Measurements from ENCODE around the gene MYMX. TPM values are rescaled to one million over a fixed set of nuclear protein-coding genes. Genes with fewer than 3 reads are reported as not detected.
A peak's percentile ranks its signal among the peaks of the same experiment; 100 is the strongest.
"Not testable (repeated sequence)": the region's sequence is repeated elsewhere in the genome, so short reads cannot be mapped to it uniquely, and the experiment has no call there.

The MYMX gene
- total RNA-seq, 2 experiments from 2014 or later = not detected

GRCh38 chr6:44183783-44184182 lies 32.9 kb upstream of the MYMX start:
- Mint-ChIP-seq H3K9me3 (no peaks in the 10 kb centered on the region), H3K36me3 (ENCODE audit: low read depth) (no peaks in the 10 kb centered on the region), H3K27me3 (no peaks in the 10 kb centered on the region), H3K27ac (no peak overlapping the region), H3K4me3 (no peak overlapping the region), H3K4me1 (ENCODE audit: low read depth) (peaks cover 13% of the 10 kb centered on the region)
- Histone ChIP-seq H3K4me1 (ENCODE audit: insufficient read depth, low read length) (peaks cover 8% of the 10 kb centered on the region), H3K36me3 (ENCODE audit: insufficient read depth, low read length) (no peaks in the 10 kb centered on the region), H3K9me3 (ENCODE audit: control insufficient read depth in 1 of 2, insufficient read depth in 1 of 2, low read length in 2 of 2) (no peaks in the 10 kb centered on the region), H3K27ac (ENCODE audit: low read depth in 1 of 2, low read length in 2 of 2) (no peak overlapping the region), H3K4me3 (ENCODE audit: low read length) (no peak overlapping the region), H3K27me3 (ENCODE audit: control insufficient read depth in 1 of 2, insufficient read depth in 2 of 2, low read length in 2 of 2) (peaks cover 0 to 4% of the 10 kb centered on the region in 2 experiments)
- TF ChIP-seq, protein P1, sequence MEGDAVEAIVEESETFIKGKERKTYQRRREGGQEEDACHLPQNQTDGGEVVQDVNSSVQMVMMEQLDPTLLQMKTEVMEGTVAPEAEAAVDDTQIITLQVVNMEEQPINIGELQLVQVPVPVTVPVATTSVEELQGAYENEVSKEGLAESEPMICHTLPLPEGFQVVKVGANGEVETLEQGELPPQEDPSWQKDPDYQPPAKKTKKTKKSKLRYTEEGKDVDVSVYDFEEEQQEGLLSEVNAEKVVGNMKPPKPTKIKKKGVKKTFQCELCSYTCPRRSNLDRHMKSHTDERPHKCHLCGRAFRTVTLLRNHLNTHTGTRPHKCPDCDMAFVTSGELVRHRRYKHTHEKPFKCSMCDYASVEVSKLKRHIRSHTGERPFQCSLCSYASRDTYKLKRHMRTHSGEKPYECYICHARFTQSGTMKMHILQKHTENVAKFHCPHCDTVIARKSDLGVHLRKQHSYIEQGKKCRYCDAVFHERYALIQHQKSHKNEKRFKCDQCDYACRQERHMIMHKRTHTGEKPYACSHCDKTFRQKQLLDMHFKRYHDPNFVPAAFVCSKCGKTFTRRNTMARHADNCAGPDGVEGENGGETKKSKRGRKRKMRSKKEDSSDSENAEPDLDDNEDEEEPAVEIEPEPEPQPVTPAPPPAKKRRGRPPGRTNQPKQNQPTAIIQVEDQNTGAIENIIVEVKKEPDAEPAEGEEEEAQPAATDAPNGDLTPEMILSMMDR (IDR thresholded peaks at IDR 0.05) = no peak
- ATAC-seq (ENCODE audit: poor library complexity) (no peak), DNase-seq (no peak)
- CTCF ChIA-PET = no interaction called here
- intact Hi-C loops (cut with DNase I, micrococcal nuclease) = no loop called here
- POLR2A ChIA-PET = no interaction called here

DNA sequence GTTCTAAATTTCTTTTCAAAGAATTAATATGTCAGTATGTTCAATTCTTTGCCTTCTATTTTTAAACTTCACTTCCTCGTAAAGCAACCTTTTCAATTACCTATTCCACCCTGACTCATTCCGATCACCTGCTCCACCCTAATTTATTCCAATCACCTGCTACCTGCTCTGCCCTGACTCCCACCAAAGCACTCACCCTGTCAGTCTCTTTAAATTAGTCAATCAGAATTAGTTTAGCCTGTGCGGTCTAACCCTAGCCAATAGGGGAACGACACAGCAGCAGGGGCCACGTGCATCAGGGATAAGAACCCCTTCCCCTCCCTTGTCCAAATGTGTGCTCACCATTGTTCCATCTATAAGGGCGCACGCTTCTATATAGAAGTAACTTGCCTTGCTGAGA lies 31.4 kb upstream of the MYMX start:
- H3K9me3 Mint-ChIP-seq; H3K4me3 Mint-ChIP-seq; H3K27ac Mint-ChIP-seq; H3K4me1 ChIP-seq (ENCODE audit: insufficient read depth, low read length); H3K36me3 Mint-ChIP-seq (ENCODE audit: low read depth); ATAC-seq (ENCODE audit: poor library complexity); DNase-seq; H3K9me3 ChIP-seq (ENCODE audit: control insufficient read depth in 1 of 2, insufficient read depth in 1 of 2, low read length in 2 of 2); H3K27me3 ChIP-seq (ENCODE audit: control insufficient read depth in 1 of 2, insufficient read depth in 2 of 2, low read length in 2 of 2); CTCF ChIA-PET; H3K27me3 Mint-ChIP-seq; H3K4me3 ChIP-seq (ENCODE audit: low read length); H3K27ac ChIP-seq (ENCODE audit: low read depth in 1 of 2, low read length in 2 of 2); H3K36me3 ChIP-seq (ENCODE audit: insufficient read depth, low read length); intact Hi-C loops (cut with DNase I, micrococcal nuclease): not testable (repeated sequence)
- POLR2A ChIA-PET = interaction anchor here (1.0 to 1.5 kb wide), 4 partner anchors 12 to 68 kb away, joined by 3 to 6 read pairs (median 4); partner anchors contain the start of gene HSP90AB1
- H3K4me1 Mint-ChIP-seq (ENCODE audit: low read depth) = peaks cover 13% of the 10 kb centered on the region

DNA sequence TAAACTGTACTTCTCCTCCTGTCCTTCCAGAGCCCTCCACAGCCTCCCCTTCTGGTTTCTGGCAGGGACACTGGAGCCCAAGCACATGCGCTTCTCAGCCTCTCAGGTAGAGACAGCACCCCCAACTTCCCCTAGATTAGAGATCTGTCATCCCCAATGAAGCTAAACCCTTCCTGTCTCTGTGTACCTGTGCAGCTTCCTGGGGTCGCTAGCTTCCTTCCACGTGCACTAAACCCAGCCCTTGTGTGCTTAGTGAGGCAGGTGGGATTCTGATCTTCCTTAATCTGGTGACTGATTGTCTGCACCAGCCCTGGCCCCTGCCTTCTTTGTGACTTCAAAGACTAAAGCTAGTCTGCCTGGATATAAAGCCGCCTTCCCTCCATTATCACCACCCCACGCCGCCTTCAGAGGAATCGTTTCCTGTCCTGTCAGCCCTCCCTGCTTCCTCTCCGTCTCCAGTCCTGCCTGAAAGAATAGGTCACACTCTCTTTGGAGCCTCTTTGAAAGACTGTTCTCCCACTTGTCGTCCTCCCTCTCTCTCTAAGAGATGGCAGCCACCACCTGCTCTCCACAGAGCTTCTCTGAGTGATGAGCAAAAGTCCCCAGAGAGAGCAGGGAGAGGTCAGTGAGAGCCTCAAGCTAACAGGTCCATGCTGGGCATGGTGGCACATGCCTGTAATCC lies 30.6 kb upstream of the MYMX start:
- no peaks in the 10 kb centered on the region for H3K9me3 Mint-ChIP-seq
- Histone ChIP-seq H3K27me3 (ENCODE audit: control insufficient read depth in 1 of 2, insufficient read depth in 2 of 2, low read length in 2 of 2) (peaks cover 0 to 4% of the 10 kb centered on the region in 2 experiments), H3K4me1 (ENCODE audit: insufficient read depth, low read length) (peaks cover 8% of the 10 kb centered on the region), H3K4me3 (ENCODE audit: low read length) (no peak overlapping the region), H3K27ac (ENCODE audit: low read depth in 1 of 2, low read length in 2 of 2) (no peak overlapping the region), H3K36me3 (ENCODE audit: insufficient read depth, low read length) (no peaks in the 10 kb centered on the region), H3K9me3 (ENCODE audit: control insufficient read depth in 1 of 2, insufficient read depth in 1 of 2, low read length in 2 of 2) (no peaks in the 10 kb centered on the region)
- POLR2A ChIA-PET = interaction anchor here (1.0 to 1.5 kb wide), 4 partner anchors 11 to 68 kb away, joined by 3 to 6 read pairs (median 4); partner anchors contain the start of gene HSP90AB1
- H3K27ac Mint-ChIP-seq = peak overlapping the region; percentile 5
- CTCF ChIA-PET = no interaction called here
- DNase-seq (peak in 1 of 14 experiments; percentile 7), ATAC-seq (ENCODE audit: poor library complexity) (peak; percentile 64)
- peaks cover 13% of the 10 kb centered on the region for H3K4me1 Mint-ChIP-seq (ENCODE audit: low read depth)
- intact Hi-C loops (cut with DNase I, micrococcal nuclease) = no loop called here
- no peaks in the 10 kb centered on the region for H3K27me3 Mint-ChIP-seq
- TF ChIP-seq, protein P1 (IDR thresholded peaks at IDR 0.05) = no peak
- H3K4me3 Mint-ChIP-seq = peak overlapping the region; percentile 13
- no peaks in the 10 kb centered on the region for H3K36me3 Mint-ChIP-seq (ENCODE audit: low read depth)

All from CD4-positive, alpha-beta T cell (primary cell).